PC-9 (cell line): ENCODE measurements around the gene TSHZ3.

Source experiments
- EZH2 ChIP-seq: fragments of 200-600 bp; sonication (generic); IDR thresholded peaks from 2 replicates; pipeline ENCODE4 v1.8.0; 2017; ENCODE audit warnings: antibody characterized with exemption, low read depth
- TF ChIP-seq, protein P1 (sequence below): fragments of 200-600 bp; sonication (generic); conservative IDR thresholded peaks from 2 replicates; pipeline ENCODE4 v1.6.1; 2017; ENCODE audit warnings: mixed run types, antibody characterized with exemption, mild to moderate bottlenecking, moderate library complexity

DNA sequence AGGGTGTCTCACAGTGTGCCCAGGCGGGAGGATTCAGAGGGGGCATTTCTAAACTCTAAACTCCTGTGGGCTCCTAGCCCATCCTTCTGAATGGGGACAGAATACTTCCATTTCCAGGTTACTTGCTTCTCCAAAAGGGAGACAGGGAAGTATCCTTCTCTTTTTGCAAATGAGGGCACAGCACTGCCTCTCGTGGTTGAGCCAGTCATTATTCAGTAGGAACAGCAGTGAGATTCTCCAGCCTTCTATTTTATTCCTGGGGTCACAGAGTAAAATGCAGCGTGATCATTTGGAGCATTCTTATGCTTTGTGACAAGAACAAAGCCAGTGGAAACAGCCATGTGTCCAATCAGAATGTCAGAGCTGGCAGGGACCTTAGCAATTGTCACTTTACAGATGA is 15.7 kb upstream of the TSHZ3 start:
- TF ChIP-seq EZH2, result no peak
- TF ChIP-seq, protein P1, sequence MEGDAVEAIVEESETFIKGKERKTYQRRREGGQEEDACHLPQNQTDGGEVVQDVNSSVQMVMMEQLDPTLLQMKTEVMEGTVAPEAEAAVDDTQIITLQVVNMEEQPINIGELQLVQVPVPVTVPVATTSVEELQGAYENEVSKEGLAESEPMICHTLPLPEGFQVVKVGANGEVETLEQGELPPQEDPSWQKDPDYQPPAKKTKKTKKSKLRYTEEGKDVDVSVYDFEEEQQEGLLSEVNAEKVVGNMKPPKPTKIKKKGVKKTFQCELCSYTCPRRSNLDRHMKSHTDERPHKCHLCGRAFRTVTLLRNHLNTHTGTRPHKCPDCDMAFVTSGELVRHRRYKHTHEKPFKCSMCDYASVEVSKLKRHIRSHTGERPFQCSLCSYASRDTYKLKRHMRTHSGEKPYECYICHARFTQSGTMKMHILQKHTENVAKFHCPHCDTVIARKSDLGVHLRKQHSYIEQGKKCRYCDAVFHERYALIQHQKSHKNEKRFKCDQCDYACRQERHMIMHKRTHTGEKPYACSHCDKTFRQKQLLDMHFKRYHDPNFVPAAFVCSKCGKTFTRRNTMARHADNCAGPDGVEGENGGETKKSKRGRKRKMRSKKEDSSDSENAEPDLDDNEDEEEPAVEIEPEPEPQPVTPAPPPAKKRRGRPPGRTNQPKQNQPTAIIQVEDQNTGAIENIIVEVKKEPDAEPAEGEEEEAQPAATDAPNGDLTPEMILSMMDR, result no peak
